ENCODE measurements around the gene ARRB1. TPM values are rescaled to one million over a fixed set of nuclear protein-coding genes. Genes with fewer than 3 reads are reported as not detected.

The ARRB1 gene
- total RNA-seq, 1 experiment from 2014 or later = 219 TPM

DNA sequence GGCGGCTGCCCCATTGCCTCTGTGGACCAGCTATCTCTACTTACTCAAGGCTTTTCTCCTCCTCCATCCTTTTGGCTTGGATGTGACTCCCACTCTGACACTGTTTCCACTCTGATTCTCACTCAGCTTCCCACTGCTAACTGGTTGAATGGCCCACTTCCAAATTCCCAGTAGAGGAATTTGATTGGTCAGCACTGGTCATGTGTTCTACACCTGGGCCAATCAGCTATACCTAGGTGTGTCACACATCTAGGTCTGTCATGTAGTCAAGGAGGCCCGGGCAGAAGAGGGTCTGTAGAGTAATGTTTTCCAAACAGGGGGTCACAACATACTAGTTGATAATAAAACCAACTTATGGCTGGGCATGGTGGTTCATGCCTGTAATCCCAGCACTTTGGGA lies 57.6 kb downstream of the ARRB1 start:
- H3K4me3 ChIP-seq (ENCODE audit: low read depth in 2 of 2, low read length in 2 of 2) = no peak overlapping the region
- DNase-seq (ENCODE audit: low read depth, low spot score) = no peak
- no TSS peak for BruUV-seq (replicated peaks)
- H3K4me1 ChIP-seq (ENCODE audit: control insufficient read depth, insufficient read depth, low read length) = peaks cover 19% of the 10 kb centered on the region
- intact Hi-C loops (cut with micrococcal nuclease; ENCODE audit: unreplicated experiment) = no loop called here
- CTCF ChIA-PET = no interaction called here
- H3K27me3 ChIP-seq (ENCODE audit: control insufficient read depth, insufficient read depth, low read length) = no peaks in the 10 kb centered on the region
- 0 out of 2 replicates have a peak, but pooled peaks have one; percentile 35 for ATAC-seq
- in situ Hi-C loops (cut with HindIII; ENCODE audit: low pct_unique_long_range_greater_than_20kb, low sequenced_read_pairs) = no loop called here
- no peak for TF ChIP-seq TCF7L2 (IDR thresholded peaks at IDR 0.05; ENCODE audit: low read depth, low read length)
- TF ChIP-seq, protein P1, sequence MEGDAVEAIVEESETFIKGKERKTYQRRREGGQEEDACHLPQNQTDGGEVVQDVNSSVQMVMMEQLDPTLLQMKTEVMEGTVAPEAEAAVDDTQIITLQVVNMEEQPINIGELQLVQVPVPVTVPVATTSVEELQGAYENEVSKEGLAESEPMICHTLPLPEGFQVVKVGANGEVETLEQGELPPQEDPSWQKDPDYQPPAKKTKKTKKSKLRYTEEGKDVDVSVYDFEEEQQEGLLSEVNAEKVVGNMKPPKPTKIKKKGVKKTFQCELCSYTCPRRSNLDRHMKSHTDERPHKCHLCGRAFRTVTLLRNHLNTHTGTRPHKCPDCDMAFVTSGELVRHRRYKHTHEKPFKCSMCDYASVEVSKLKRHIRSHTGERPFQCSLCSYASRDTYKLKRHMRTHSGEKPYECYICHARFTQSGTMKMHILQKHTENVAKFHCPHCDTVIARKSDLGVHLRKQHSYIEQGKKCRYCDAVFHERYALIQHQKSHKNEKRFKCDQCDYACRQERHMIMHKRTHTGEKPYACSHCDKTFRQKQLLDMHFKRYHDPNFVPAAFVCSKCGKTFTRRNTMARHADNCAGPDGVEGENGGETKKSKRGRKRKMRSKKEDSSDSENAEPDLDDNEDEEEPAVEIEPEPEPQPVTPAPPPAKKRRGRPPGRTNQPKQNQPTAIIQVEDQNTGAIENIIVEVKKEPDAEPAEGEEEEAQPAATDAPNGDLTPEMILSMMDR (IDR thresholded peaks at IDR 0.05) = no peak
- H3K27ac ChIP-seq (ENCODE audit: low read length) = no peak overlapping the region
- H3K9me3 ChIP-seq (ENCODE audit: control insufficient read depth, insufficient read depth, low read depth, low read length) = no peaks in the 10 kb centered on the region
- H3K36me3 ChIP-seq (ENCODE audit: control insufficient read depth, insufficient read depth, low read length) = no peaks in the 10 kb centered on the region
- POLR2A ChIA-PET = interaction anchor here (0.6 to 0.7 kb wide), 2 partner anchors 63 to 311 kb away, joined by 3 to 4 read pairs; no protein-coding TSS in a partner anchor

DNA sequence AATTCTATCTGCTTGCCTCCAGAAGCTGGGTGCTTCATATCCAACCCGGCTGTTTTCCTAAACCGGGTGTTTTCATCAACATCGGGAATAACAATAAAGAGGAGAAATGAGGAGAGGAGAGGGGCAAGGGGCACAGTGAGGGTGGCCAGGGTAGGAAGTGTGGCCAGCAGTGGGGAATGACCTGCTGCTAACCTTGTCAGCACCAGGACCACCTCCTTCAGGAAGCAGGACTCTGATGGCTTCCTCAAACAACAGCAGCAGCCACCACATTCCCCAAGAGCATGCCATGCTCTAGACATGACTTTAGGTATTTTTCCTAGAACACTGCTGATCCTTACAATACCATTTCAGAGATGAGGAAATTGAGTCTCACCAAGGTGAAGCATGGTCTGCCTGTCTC lies 58.5 kb downstream of the ARRB1 start:
- CTCF ChIA-PET = no interaction called here
- in situ Hi-C loops (cut with HindIII; ENCODE audit: low pct_unique_long_range_greater_than_20kb, low sequenced_read_pairs) = no loop called here
- no TSS peak for BruUV-seq (replicated peaks)

More for the DNA sequence above, 58.5 kb downstream of the ARRB1 start:
- peaks cover 19% of the 10 kb centered on the region for H3K4me1 ChIP-seq (ENCODE audit: control insufficient read depth, insufficient read depth, low read length)
- H3K4me3 ChIP-seq (ENCODE audit: low read depth in 2 of 2, low read length in 2 of 2) = no peak overlapping the region
- intact Hi-C loops (cut with micrococcal nuclease; ENCODE audit: unreplicated experiment) = no loop called here
- H3K27me3 ChIP-seq (ENCODE audit: control insufficient read depth, insufficient read depth, low read length) = no peaks in the 10 kb centered on the region
- no peak for DNase-seq (ENCODE audit: low read depth, low spot score)
- no peak for TF ChIP-seq TCF7L2 (IDR thresholded peaks at IDR 0.05; ENCODE audit: low read depth, low read length)
- TF ChIP-seq, protein P1 (IDR thresholded peaks at IDR 0.05) = no peak
- TF ChIP-seq, protein P2, sequence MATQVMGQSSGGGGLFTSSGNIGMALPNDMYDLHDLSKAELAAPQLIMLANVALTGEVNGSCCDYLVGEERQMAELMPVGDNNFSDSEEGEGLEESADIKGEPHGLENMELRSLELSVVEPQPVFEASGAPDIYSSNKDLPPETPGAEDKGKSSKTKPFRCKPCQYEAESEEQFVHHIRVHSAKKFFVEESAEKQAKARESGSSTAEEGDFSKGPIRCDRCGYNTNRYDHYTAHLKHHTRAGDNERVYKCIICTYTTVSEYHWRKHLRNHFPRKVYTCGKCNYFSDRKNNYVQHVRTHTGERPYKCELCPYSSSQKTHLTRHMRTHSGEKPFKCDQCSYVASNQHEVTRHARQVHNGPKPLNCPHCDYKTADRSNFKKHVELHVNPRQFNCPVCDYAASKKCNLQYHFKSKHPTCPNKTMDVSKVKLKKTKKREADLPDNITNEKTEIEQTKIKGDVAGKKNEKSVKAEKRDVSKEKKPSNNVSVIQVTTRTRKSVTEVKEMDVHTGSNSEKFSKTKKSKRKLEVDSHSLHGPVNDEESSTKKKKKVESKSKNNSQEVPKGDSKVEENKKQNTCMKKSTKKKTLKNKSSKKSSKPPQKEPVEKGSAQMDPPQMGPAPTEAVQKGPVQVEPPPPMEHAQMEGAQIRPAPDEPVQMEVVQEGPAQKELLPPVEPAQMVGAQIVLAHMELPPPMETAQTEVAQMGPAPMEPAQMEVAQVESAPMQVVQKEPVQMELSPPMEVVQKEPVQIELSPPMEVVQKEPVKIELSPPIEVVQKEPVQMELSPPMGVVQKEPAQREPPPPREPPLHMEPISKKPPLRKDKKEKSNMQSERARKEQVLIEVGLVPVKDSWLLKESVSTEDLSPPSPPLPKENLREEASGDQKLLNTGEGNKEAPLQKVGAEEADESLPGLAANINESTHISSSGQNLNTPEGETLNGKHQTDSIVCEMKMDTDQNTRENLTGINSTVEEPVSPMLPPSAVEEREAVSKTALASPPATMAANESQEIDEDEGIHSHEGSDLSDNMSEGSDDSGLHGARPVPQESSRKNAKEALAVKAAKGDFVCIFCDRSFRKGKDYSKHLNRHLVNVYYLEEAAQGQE (IDR thresholded peaks at IDR 0.05; ENCODE audit: insufficient read depth in 1 of 2, low read depth in 2 of 2, low read length in 1 of 2) = no peak
- no peak for TF ChIP-seq SIN3A (IDR thresholded peaks at IDR 0.05; ENCODE audit: borderline replicate concordance, insufficient read depth, low read depth, low read length)
- no peak for TF ChIP-seq POLR2AphosphoS5 (IDR thresholded peaks at IDR 0.05; ENCODE audit: low read depth, low read length)
- no peaks in the 10 kb centered on the region for H3K36me3 ChIP-seq (ENCODE audit: control insufficient read depth, insufficient read depth, low read length)
- ATAC-seq = no peak
- POLR2A ChIA-PET = no interaction called here
- H3K9me3 ChIP-seq (ENCODE audit: control insufficient read depth, insufficient read depth, low read depth, low read length) = no peaks in the 10 kb centered on the region
- H3K27ac ChIP-seq (ENCODE audit: low read length) = peak overlapping the region; percentile 10; the same call in 1 of the 2 replicates
